Measurements from ENCODE around the gene LNPK. TPM values are rescaled to one million over a fixed set of nuclear protein-coding genes. Genes with fewer than 3 reads are reported as not detected.

Gene LNPK
- total and polyA plus RNA-seq, 2 of the 4 experiments (the other 2 are of a cell fraction), result 18.7 to 48.6 TPM

DNA sequence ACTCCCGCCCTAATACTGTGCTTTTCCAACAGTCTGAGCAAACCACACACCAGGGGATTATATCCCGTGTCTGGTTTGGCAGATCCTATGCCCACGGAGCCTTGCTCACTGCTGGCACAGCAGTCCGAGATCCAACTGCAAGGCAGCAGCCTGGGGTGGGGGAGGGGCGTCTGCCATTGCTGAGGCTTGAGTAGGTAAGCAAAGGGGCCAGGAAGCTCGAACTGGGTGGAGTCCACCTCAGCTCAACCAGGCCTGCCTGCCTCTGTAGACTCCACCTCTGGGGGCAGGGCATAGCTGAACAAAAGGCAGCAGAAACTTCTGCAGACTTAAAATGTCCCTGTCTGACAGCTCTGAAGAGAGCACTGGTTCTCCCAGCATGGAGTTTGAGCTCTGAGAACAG is 44.2 kb downstream of the LNPK start:
- in situ Hi-C loops (cut with MboI; ENCODE audit: low sequenced_read_pairs), result no loop called here

More for the DNA sequence above, 44.2 kb downstream of the LNPK start:
- BruUV-seq (replicated peaks), result no TSS peak
- peaks cover 0 to 6% of the 10 kb centered on the region in 2 experiments; a peak in 1 of 4 replicates for H3K79me1 ChIP-seq (ENCODE audit: low read depth in 1 of 2, low read length in 2 of 2)
- H3K9me1 ChIP-seq (ENCODE audit: insufficient read depth, low read length), result no peaks in the 10 kb centered on the region
- H4K91ac ChIP-seq (ENCODE audit: insufficient read depth, low read depth, low read length), result no peak overlapping the region
- WGBS, 2 experiments (ENCODE audit: extremely low coverage in 2 of 2, insufficient read length in 1 of 2), result 60% methylated on average over 1 of the region's 6 CpGs; no CpG with 5 or more reads in 1 of the 2 experiments
- H3K27me3 ChIP-seq (ENCODE audit: control insufficient read depth, insufficient read depth, low read length), result no peaks in the 10 kb centered on the region
- no peak overlapping the region for H2BK5ac ChIP-seq (ENCODE audit: low read depth, low read length, poor library complexity, severe bottlenecking)
- no peaks in the 10 kb centered on the region for H3K9me3 ChIP-seq (ENCODE audit: control insufficient read depth, insufficient read depth, low read length)
- no peak overlapping the region for H2BK20ac ChIP-seq (ENCODE audit: low read depth, low read length)
- H2BK120ac ChIP-seq (ENCODE audit: low read depth, low read length), result no peak overlapping the region
- H4K8ac ChIP-seq (ENCODE audit: low read depth in 2 of 2, low read length in 2 of 2), result no peak overlapping the region
- no peak overlapping the region for H3K27ac ChIP-seq (ENCODE audit: insufficient read depth, low read length)
- H3K14ac ChIP-seq (replicated peaks; ENCODE audit: low read depth, low read length), result no peak overlapping the region
- no peak overlapping the region for H2AK9ac ChIP-seq (replicated peaks; ENCODE audit: low read depth, low read length, poor library complexity)
- TF ChIP-seq SMC3 (IDR thresholded peaks at IDR 0.05; ENCODE audit: low read depth, low read length) (no peak), MAFK (IDR thresholded peaks at IDR 0.05; ENCODE audit: low read depth, low read length) (no peak), FOS (IDR thresholded peaks at IDR 0.05; ENCODE audit: low read depth, low read length) (no peak), RFX5 (IDR thresholded peaks at IDR 0.05; ENCODE audit: low read depth, low read length) (no peak), CHD1 (IDR thresholded peaks at IDR 0.05; ENCODE audit: low read depth, low read length) (no peak), NFE2L2 (IDR thresholded peaks at IDR 0.05; ENCODE audit: low read depth, low read length) (no peak), MXI1 (IDR thresholded peaks at IDR 0.05; ENCODE audit: borderline replicate concordance, low read depth, low read length) (no peak)
- TF ChIP-seq, protein P1, sequence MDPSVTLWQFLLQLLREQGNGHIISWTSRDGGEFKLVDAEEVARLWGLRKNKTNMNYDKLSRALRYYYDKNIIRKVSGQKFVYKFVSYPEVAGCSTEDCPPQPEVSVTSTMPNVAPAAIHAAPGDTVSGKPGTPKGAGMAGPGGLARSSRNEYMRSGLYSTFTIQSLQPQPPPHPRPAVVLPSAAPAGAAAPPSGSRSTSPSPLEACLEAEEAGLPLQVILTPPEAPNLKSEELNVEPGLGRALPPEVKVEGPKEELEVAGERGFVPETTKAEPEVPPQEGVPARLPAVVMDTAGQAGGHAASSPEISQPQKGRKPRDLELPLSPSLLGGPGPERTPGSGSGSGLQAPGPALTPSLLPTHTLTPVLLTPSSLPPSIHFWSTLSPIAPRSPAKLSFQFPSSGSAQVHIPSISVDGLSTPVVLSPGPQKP (IDR thresholded peaks at IDR 0.05; ENCODE audit: borderline replicate concordance, low read depth, low read length), result no peak
- H3K4ac ChIP-seq (ENCODE audit: low read depth, low read length), result no peak overlapping the region
- intact Hi-C loops (cut with micrococcal nuclease) (no loop called here), dilution Hi-C loops (cut with HindIII; ENCODE audit: low sequenced_read_pairs, unreplicated experiment) (no loop called here)
- no peaks in the 10 kb centered on the region; the same call in 1 of the 2 replicates for H3K4me1 ChIP-seq (ENCODE audit: control insufficient read depth, insufficient read depth, low read length)
- DNase-seq (no peak), ATAC-seq (ENCODE audit: low read depth) (no peak)
- no peak overlapping the region for H2AFZ ChIP-seq (replicated peaks; ENCODE audit: low read length, poor library complexity)
- ChIA-PET CTCF (no interaction called here), POLR2A (ENCODE audit: unreplicated experiment) (interaction anchor here (0.6 kb wide), 1 partner anchor 12 kb away, joined by 7 read pairs; no protein-coding TSS in a partner anchor)
- H4K20me1 ChIP-seq (ENCODE audit: insufficient read depth, low read length), result no peaks in the 10 kb centered on the region
- H3K18ac ChIP-seq (ENCODE audit: low read depth, low read length), result no peak overlapping the region
- H3K56ac ChIP-seq (ENCODE audit: extremely low read depth, insufficient read depth, low read length), result no peak overlapping the region
- H4K5ac ChIP-seq (ENCODE audit: low read depth, low read length), result no peak overlapping the region
- H2BK15ac ChIP-seq (ENCODE audit: low read depth, low read length), result no peak overlapping the region
- no peak overlapping the region for H3K4me2 ChIP-seq (ENCODE audit: low read depth, low read length)
- no peak overlapping the region for H2AK5ac ChIP-seq (ENCODE audit: low read depth, low read length)
- no peak overlapping the region for H3K23ac ChIP-seq (ENCODE audit: low read depth, low read length)
- H3K9ac ChIP-seq (ENCODE audit: low read depth, low read length), result no peak overlapping the region
- H3K4me3 ChIP-seq (ENCODE audit: insufficient read depth, low read depth, low read length), result no peak overlapping the region
- 0 out of 2 replicates have a peak, but pooled peaks cover 4% of the 10 kb centered on the region for H3K36me3 ChIP-seq (ENCODE audit: control insufficient read depth, insufficient read depth, low read length)
